IPS DF 6.9 (cell line): ENCODE data around the gene MAP3K5.

Experiments used
- DNase-seq: peaks from one replicate; pipeline ENCODE4 v3.0.0-alpha.2; 2013; ENCODE audit warnings: low read depth, low spot score
- H3K27ac ChIP-seq: one replicate; pipeline ENCODE4 v1.5.1; 2013; ENCODE audit warnings: low read length, control low read depth
- H3K27me3 ChIP-seq: 2 replicates; pipeline ENCODE4 v1.6.1; 2013; ENCODE audit warnings: mild to moderate bottlenecking, low read length; ENCODE audit not compliant: control insufficient read depth, insufficient read depth
- H3K36me3 ChIP-seq: 2 replicates; pipeline ENCODE4 v1.6.1; 2013; ENCODE audit warnings: low read length; ENCODE audit not compliant: control insufficient read depth, insufficient read depth
- H3K4me1 ChIP-seq: 2 replicates; pipeline ENCODE4 v1.6.1; 2013; ENCODE audit warnings: low read length; ENCODE audit not compliant: control insufficient read depth, insufficient read depth
- H3K4me3 ChIP-seq: 2 replicates; pipeline ENCODE4 v1.5.1; 2013; ENCODE audit warnings: mild to moderate bottlenecking, low read length
- H3K9me3 ChIP-seq: 2 replicates; pipeline ENCODE4 v1.6.1; 2013; ENCODE audit warnings: low read length, inconsistent platforms; ENCODE audit not compliant: control insufficient read depth, insufficient read depth
- WGBS: extraction: QIAGEN DNeasy Blood & Tissue Kit; methylation state at CpG from one replicate; pipeline ENCODE4 v1.1.7; 2013; ENCODE audit warnings: mixed read lengths, missing lambda C conversion rate; ENCODE audit not compliant: insufficient read length, insufficient coverage; 5-methylcytosine and 5-hydroxymethylcytosine counted together

The MAP3K5 gene

DNA sequence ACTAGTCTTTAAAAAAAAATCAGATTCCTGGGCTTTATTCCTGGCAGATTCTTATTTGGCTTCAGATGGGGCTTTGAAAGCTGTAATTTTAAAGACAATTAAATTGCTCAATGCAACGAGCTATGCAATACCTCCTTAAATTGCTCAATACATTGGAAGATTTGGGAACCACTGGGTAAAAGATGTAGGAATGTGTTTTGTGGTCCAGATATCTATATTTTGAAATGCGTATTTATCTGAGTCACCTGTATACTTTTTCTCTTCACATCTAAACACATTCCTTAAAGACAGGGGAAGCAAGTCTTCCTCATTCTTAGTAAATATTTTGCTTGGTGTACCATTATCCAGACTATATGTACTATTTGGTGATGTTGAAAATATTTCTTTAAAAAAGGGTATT, 212.5 kb downstream of the MAP3K5 start:
- no peak overlapping the region for H3K27ac ChIP-seq
- H3K36me3 ChIP-seq, result no peaks in the 10 kb centered on the region
- no CpG with 5 or more reads among the region's 2 CpGs for WGBS
- H3K4me1 ChIP-seq, result no peaks in the 10 kb centered on the region
- DNase-seq, result no peak
- no peaks in the 10 kb centered on the region for H3K9me3 ChIP-seq
- no peak overlapping the region for H3K4me3 ChIP-seq
- no peaks in the 10 kb centered on the region for H3K27me3 ChIP-seq

DNA sequence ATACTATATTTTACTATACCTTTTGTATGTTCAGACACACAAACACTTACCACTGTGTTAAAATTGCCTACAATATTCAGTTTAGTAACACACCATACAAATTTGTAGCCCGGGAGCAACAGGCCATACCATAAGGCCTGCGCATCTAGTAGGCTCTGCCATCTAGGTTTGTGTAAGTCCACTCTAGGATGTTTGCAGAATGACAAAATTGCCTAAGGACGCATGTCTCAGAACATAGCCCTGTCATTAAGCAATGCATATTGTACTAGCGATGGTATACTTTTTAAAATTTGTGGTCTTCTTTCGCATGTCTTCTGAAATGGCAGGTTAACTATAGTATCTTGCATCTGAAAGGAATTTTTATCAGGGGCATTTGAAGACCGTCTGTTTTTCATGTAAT, 215.5 kb downstream of the MAP3K5 start:
- H3K27me3 ChIP-seq, result no peaks in the 10 kb centered on the region
- no peak overlapping the region for H3K27ac ChIP-seq
- H3K36me3 ChIP-seq, result no peaks in the 10 kb centered on the region
- H3K4me1 ChIP-seq, result no peaks in the 10 kb centered on the region
- no peak for DNase-seq
- WGBS, result no CpG with 5 or more reads among the region's 6 CpGs
- H3K4me3 ChIP-seq, result no peak overlapping the region
- H3K9me3 ChIP-seq, result no peaks in the 10 kb centered on the region

GRCh38 chr6:136571496-136571895, 220.8 kb downstream of the MAP3K5 start:
- H3K36me3 ChIP-seq, result no peaks in the 10 kb centered on the region
- H3K27me3 ChIP-seq, result no peaks in the 10 kb centered on the region
- no peak overlapping the region for H3K4me3 ChIP-seq
- H3K9me3 ChIP-seq, result no peaks in the 10 kb centered on the region; the same call in 1 of the 2 replicates
- no peak for DNase-seq
- no peaks in the 10 kb centered on the region for H3K4me1 ChIP-seq
- H3K27ac ChIP-seq, result no peak overlapping the region

- Histone ChIP-seq H3K4me1 (no peaks in the 10 kb centered on the region), H3K36me3 (no peaks in the 10 kb centered on the region), H3K27me3 (no peaks in the 10 kb centered on the region), H3K4me3 (no peak overlapping the region), H3K27ac (no peak overlapping the region), H3K9me3 (no peaks in the 10 kb centered on the region; the same call in 1 of the 2 replicates)
- DNase-seq, result no peak
- WGBS, result no CpG with 5 or more reads among the region's 5 CpGs
Measured at GRCh38 chr6:136571065-136571464, 221.2 kb downstream of the MAP3K5 start.

DNA sequence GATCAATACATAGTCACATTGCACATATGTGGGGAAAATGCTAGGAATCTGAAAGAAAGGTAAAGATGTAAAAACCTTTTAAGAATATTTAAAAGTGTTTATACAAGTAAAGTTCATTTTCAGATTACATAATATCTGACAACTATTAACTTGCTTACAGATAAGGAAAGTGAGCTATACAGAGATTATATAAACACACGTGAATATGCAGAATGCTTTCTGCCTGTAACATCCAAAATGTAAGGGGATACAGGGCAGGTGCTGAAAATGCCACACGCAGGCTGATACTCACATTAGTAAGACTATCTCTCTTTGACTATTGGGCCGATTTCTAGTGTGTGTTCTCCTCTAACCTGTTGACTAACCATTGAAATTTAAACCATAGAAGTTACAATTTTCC, 224.1 kb downstream of the MAP3K5 start:
- no peaks in the 10 kb centered on the region for H3K27me3 ChIP-seq
- no peak overlapping the region for H3K27ac ChIP-seq
- H3K4me1 ChIP-seq, result no peaks in the 10 kb centered on the region
- no peaks in the 10 kb centered on the region for H3K36me3 ChIP-seq
- H3K4me3 ChIP-seq, result no peak overlapping the region
- no peaks in the 10 kb centered on the region; the same call in 1 of the 2 replicates for H3K9me3 ChIP-seq
- DNase-seq, result no peak
- no CpG with 5 or more reads among the region's 3 CpGs for WGBS

DNA sequence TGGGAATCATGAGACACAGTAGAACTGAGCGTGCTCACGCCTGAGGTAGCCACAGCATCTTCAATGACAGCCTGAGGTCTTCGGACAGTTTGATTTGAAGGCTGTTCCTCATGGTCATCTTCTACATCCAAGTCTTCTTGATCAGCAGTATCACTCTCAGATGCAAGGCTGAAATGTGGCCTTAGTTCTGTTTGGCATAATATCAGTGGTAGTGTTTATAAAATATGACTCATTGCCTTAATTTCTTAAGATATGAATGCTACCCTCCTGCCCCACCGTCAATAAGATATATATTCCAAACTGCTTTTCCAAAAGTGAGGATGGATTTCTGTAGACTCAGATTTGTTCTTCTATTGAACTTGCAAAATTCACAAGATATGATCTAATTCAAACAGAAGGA, 224.6 kb downstream of the MAP3K5 start:
- DNase-seq, result no peak
- H3K27ac ChIP-seq, result no peak overlapping the region
- H3K27me3 ChIP-seq, result no peaks in the 10 kb centered on the region
- no CpG with 5 or more reads among the region's 4 CpGs for WGBS
- H3K4me1 ChIP-seq, result no peaks in the 10 kb centered on the region
- no peaks in the 10 kb centered on the region for H3K36me3 ChIP-seq
- no peak overlapping the region for H3K4me3 ChIP-seq
- no peaks in the 10 kb centered on the region; the same call in 1 of the 2 replicates for H3K9me3 ChIP-seq

DNA sequence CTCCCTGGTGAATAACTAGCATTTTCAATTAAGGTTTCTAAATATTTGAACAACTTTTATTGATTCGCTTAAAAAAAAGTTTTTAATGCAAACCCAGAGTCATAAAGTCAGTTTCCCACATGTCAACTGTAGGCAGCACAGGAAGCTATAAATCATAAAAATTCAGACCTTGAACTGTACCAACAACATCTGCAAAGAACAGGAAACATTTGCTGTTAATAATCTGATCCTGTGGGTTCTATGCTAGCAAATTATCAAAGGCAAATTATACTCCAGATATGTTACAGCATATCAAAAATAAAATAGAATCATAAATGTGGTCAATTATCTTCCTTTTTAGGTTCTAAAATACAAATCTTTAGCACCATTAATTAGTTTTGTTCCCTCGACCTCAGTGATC, 225.4 kb downstream of the MAP3K5 start:
- H3K4me1 ChIP-seq, result no peaks in the 10 kb centered on the region
- H3K4me3 ChIP-seq, result no peak overlapping the region
- H3K27me3 ChIP-seq, result no peaks in the 10 kb centered on the region
- H3K27ac ChIP-seq, result no peak overlapping the region
- no peaks in the 10 kb centered on the region for H3K36me3 ChIP-seq
- no peak for DNase-seq
- H3K9me3 ChIP-seq, result no peaks in the 10 kb centered on the region; the same call in 1 of the 2 replicates
- WGBS, result no CpG with 5 or more reads among the region's 2 CpGs

GRCh38 chr6:136566007-136566487, 226.2 kb downstream of the MAP3K5 start:
- Histone ChIP-seq H3K27ac (no peak overlapping the region), H3K27me3 (no peaks in the 10 kb centered on the region), H3K36me3 (no peaks in the 10 kb centered on the region), H3K4me3 (no peak overlapping the region), H3K9me3 (no peaks in the 10 kb centered on the region; the same call in 1 of the 2 replicates), H3K4me1 (no peaks in the 10 kb centered on the region)
- no CpG with 5 or more reads among the region's 6 CpGs for WGBS
- no peak for DNase-seq

- Histone ChIP-seq H3K27me3 (no peaks in the 10 kb centered on the region), H3K9me3 (no peaks in the 10 kb centered on the region), H3K4me1 (no peaks in the 10 kb centered on the region; the same call in 1 of the 2 replicates), H3K36me3 (no peaks in the 10 kb centered on the region), H3K4me3 (no peak overlapping the region), H3K27ac (no peak overlapping the region)
- no peak for DNase-seq
- WGBS, result no CpG with 5 or more reads among the region's 1 CpG
Measured at GRCh38 chr6:136564180-136564579, 228.1 kb downstream of the MAP3K5 start.

DNA sequence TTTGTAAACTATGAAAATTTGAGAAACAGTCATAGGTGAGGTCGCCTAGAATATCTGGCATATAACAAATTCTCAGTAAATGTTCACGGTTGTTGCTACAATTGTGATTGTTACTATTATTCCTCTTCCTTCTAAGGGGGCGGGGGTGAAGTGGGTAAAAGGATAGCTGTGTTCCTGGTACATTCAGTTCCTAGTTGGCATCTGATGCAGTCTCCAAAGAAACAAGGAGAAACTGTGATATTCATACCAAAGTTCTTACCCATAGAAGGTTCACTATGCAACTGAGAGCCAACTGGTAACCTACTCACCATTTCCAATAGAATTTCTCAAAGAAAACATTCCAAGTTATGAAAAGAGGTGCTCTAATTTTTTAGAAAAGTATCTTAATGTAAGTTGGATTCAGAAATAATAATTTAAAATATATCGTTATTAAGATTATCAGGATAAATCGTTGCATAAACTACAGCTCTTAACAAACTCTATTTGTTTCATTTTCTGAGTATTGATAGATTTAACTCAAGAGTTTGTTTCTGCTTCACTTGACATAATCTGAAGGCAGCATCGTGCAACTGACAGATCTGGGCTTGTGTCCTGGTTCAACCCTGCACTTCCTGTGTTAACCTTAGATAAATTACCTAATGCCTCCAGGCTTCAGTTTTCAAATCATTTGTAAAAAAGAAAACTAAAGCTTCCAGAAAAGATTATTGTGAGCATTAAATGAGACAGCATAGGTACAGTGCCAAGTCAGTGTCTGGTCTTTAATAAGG, 228.7 kb downstream of the MAP3K5 start:
- Histone ChIP-seq H3K27ac (no peak overlapping the region), H3K27me3 (no peaks in the 10 kb centered on the region), H3K36me3 (no peaks in the 10 kb centered on the region), H3K4me1 (no peaks in the 10 kb centered on the region; the same call in 1 of the 2 replicates), H3K9me3 (no peaks in the 10 kb centered on the region), H3K4me3 (no peak overlapping the region)
- no peak for DNase-seq
- WGBS, result no CpG with 5 or more reads among the region's 6 CpGs

GRCh38 chr6:136562211-136562610, 230.1 kb downstream of the MAP3K5 start:
- Histone ChIP-seq H3K27me3 (no peaks in the 10 kb centered on the region), H3K4me1 (no peaks in the 10 kb centered on the region; the same call in 1 of the 2 replicates), H3K36me3 (no peaks in the 10 kb centered on the region), H3K9me3 (no peaks in the 10 kb centered on the region), H3K27ac (no peak overlapping the region), H3K4me3 (no peak overlapping the region)
- WGBS, result no CpG with 5 or more reads among the region's 2 CpGs
- no peak for DNase-seq
